Measurements from ENCODE around the gene GRID1.
"Not testable (repeated sequence)": the region's sequence is repeated elsewhere in the genome, so short reads cannot be mapped to it uniquely, and the experiment has no call there.

GRCh38 chr10:86389109-86389440 lies 22.5 kb upstream of the GRID1 start:
- not testable (repeated sequence) for TF ChIP-seq CTCF (IDR thresholded peaks at IDR 0.05; ENCODE audit: insufficient read depth, low read depth, low read length); EZH2 (IDR thresholded peaks at IDR 0.05; ENCODE audit: insufficient read depth, low read length)
